Testis (tissue), 2 donors: Measurements from ENCODE around the gene BBC3.

Experiments used
- POLR2A ChIP-seq: fragments of 450-650 bp; IDR thresholded peaks from one replicate; pipeline ENCODE4 v1.6.1; 2017; ENCODE audit warnings: antibody characterized with exemption, mild to moderate bottlenecking, moderate library complexity
- TF ChIP-seq, protein P1 (sequence below), 3 experiments: fragments of 450-650 bp in 2 of 3; fragments of 200-600 bp in 1 of 3; sonication (generic) in 1 of 3; IDR thresholded peaks; one replicate each; pipeline ENCODE4 v1.5.1; 2016 to 2019; ENCODE audit warnings: antibody characterized with exemption in 3 of 3, mild to moderate bottlenecking in 2 of 3, moderate library complexity in 1 of 3

DNA sequence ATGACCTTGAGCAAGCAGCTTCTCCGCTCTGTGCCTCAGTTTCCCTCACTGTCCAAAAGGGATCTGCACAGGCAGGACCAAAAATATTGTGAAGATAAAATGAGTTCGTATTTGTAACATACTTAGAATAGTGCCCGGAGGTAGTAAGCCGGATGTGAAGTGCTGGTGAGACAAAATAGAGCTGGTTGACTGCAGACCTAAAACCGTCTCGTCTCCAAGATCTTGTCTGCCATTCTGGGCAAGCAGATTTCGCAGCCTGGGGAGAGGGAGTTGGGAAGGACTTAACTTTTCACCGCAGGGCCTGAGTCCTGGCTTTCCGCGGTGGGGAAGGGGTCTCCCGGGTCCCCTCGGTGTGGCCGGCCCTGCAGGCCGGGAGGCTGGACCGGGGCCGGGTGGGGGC, 8.2 kb upstream of the BBC3 start:
- TF ChIP-seq, protein P1, sequence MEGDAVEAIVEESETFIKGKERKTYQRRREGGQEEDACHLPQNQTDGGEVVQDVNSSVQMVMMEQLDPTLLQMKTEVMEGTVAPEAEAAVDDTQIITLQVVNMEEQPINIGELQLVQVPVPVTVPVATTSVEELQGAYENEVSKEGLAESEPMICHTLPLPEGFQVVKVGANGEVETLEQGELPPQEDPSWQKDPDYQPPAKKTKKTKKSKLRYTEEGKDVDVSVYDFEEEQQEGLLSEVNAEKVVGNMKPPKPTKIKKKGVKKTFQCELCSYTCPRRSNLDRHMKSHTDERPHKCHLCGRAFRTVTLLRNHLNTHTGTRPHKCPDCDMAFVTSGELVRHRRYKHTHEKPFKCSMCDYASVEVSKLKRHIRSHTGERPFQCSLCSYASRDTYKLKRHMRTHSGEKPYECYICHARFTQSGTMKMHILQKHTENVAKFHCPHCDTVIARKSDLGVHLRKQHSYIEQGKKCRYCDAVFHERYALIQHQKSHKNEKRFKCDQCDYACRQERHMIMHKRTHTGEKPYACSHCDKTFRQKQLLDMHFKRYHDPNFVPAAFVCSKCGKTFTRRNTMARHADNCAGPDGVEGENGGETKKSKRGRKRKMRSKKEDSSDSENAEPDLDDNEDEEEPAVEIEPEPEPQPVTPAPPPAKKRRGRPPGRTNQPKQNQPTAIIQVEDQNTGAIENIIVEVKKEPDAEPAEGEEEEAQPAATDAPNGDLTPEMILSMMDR (IDR thresholded peaks at IDR 0.05): no peak
- TF ChIP-seq POLR2A: no peak
